Esophagus (tissue), 2 donors: ENCODE results near the gene SERPINC1. TPM values are rescaled to one million over a fixed set of nuclear protein-coding genes. Genes with fewer than 3 reads are reported as not detected.
A peak's percentile ranks its signal among the peaks of the same experiment; 100 is the strongest.

Experiments
- H3K27ac ChIP-seq, 2 donors: one replicate each; pipeline ENCODE4 v1.5.1; 2013; ENCODE audit warnings: low read depth in 2 of 2, mild to moderate bottlenecking in 2 of 2, inconsistent platforms in 1 of 2, low read length in 1 of 2, moderate library complexity in 1 of 2
- H3K27me3 ChIP-seq, 2 donors: one replicate each; pipeline ENCODE4 v1.6.1; 2013; ENCODE audit warnings: low read length in 2 of 2, control low read depth in 1 of 2, mild to moderate bottlenecking in 1 of 2; ENCODE audit not compliant: insufficient read depth in 2 of 2, control insufficient read depth in 1 of 2
- H3K36me3 ChIP-seq, 2 donors: one replicate each; pipeline ENCODE4 v1.6.1; 2013; ENCODE audit warnings: low read length in 1 of 2; ENCODE audit not compliant: control insufficient read depth in 2 of 2, insufficient read depth in 2 of 2
- H3K4me1 ChIP-seq, 2 donors: one replicate each; pipeline ENCODE4 v1.6.1; 2013; ENCODE audit warnings: low read length in 1 of 2; ENCODE audit not compliant: control insufficient read depth in 2 of 2, insufficient read depth in 2 of 2
- H3K4me3 ChIP-seq, 2 donors: one replicate each; pipeline ENCODE4 v1.5.1; 2013; ENCODE audit warnings: low read length in 2 of 2, mild to moderate bottlenecking in 2 of 2, low read depth in 1 of 2, moderate library complexity in 1 of 2
- H3K9me3 ChIP-seq, 2 donors: one replicate each; pipeline ENCODE4 v1.6.1; 2013; ENCODE audit warnings: mild to moderate bottlenecking in 2 of 2, low read depth in 1 of 2, low read length in 1 of 2, moderate library complexity in 1 of 2; ENCODE audit not compliant: control insufficient read depth in 2 of 2, insufficient read depth in 1 of 2
- WGBS, 2 donors: extraction: QIAGEN DNeasy Blood & Tissue Kit; methylation state at CpG; one replicate each; pipeline ENCODE4 v1.1.7; 2013; 5-methylcytosine and 5-hydroxymethylcytosine counted together
- polyA plus RNA-seq, 2 donors: library from polyadenylated mRNA; stranded (reverse); fragments of 200-250 nt; gene quantifications; one replicate each; pipeline ENCODE4 v1.2.3, GENCODE V29; 2013
- donor health status: healthy with polysubstance abuse.
- donor health status: Bipolar disorder and iron deficiency.

The SERPINC1 gene
- polyA plus RNA-seq, 2 donors = 0.06 TPM; not detected in 1

GRCh38 chr1:173876732-173877131 is 40.4 kb downstream of the SERPINC1 start:
- WGBS, 2 donors = 88 to 91% methylated on average over 5 of the region's 5 CpGs
- Histone ChIP-seq H3K36me3 (peaks cover 2 to 3% of the 10 kb centered on the region in 2 donors), H3K27me3 (no peaks in the 10 kb centered on the region)

GRCh38 chr1:173871500-173871899 is 45.6 kb downstream of the SERPINC1 start:
- H3K27ac ChIP-seq = no peak overlapping the region
- 77 to 79% methylated on average over 2 of the region's 2 CpGs for WGBS, 2 donors
- H3K9me3 ChIP-seq = no peaks in the 10 kb centered on the region
- no peaks in the 10 kb centered on the region for H3K27me3 ChIP-seq
- H3K4me3 ChIP-seq = no peak overlapping the region
- H3K36me3 ChIP-seq = peaks cover 0 to 2% of the 10 kb centered on the region in 2 donors
- H3K4me1 ChIP-seq = no peaks in the 10 kb centered on the region

More at GRCh38 chr1:173876732-173877131, 40.4 kb downstream of the SERPINC1 start:
- H3K4me3 ChIP-seq = no peak overlapping the region
- no peaks in the 10 kb centered on the region for H3K9me3 ChIP-seq
- no peaks in the 10 kb centered on the region for H3K4me1 ChIP-seq
- H3K27ac ChIP-seq = no peak overlapping the region

- Histone ChIP-seq H3K4me3 (no peak overlapping the region), H3K4me1 (no peaks in the 10 kb centered on the region), H3K27ac (no peak overlapping the region), H3K36me3 (peaks cover 0 to 2% of the 10 kb centered on the region in 2 donors), H3K27me3 (no peaks in the 10 kb centered on the region), H3K9me3 (no peaks in the 10 kb centered on the region)
- WGBS, 2 donors = 84 to 86% methylated on average over 5 of the region's 5 CpGs
These were observed 46.0 kb downstream of the SERPINC1 start for GRCh38 chr1:173871091-173871490.

- Histone ChIP-seq H3K4me1 (no peaks in the 10 kb centered on the region), H3K4me3 (no peak overlapping the region), H3K36me3 (peaks cover 0 to under 1% of the 10 kb centered on the region in 2 donors), H3K9me3 (no peaks in the 10 kb centered on the region), H3K27me3 (no peaks in the 10 kb centered on the region), H3K27ac (peak overlapping the region in 1 of 2 donors; percentile 9)
- 75 to 84% methylated on average over 15 of the region's 15 CpGs for WGBS, 2 donors
These were observed 46.7 kb downstream of the SERPINC1 start for GRCh38 chr1:173870252-173871075.

- peak overlapping the region; percentile 96 to 98 for H3K27ac ChIP-seq
These were observed 48.1 kb downstream of the SERPINC1 start for GRCh38 chr1:173869021-173869359.

GRCh38 chr1:173868266-173869020 is 48.7 kb downstream of the SERPINC1 start, which contains the start of gene ZBTB37:
Gene ZBTB37 (plus strand): TSS chr1:173868380. CDS start chr1:173870226, 1,846 bp downstream.
- no peaks in the 10 kb centered on the region for H3K4me1 ChIP-seq
- WGBS, 2 donors = 1% methylated on average over 37 to 53 of the region's 53 CpGs

More at GRCh38 chr1:173869021-173869359, 48.1 kb downstream of the SERPINC1 start:
- H3K36me3 ChIP-seq = peaks cover 0 to 3% of the 10 kb centered on the region in 2 donors
- no peaks in the 10 kb centered on the region for H3K4me1 ChIP-seq
- 2% methylated on average over 5 of the region's 5 CpGs for WGBS, 2 donors
- no peaks in the 10 kb centered on the region for H3K9me3 ChIP-seq
- H3K27me3 ChIP-seq = no peaks in the 10 kb centered on the region
- H3K4me3 ChIP-seq = peak overlapping the region; percentile 83 to 92

GRCh38 chr1:173867753-173868265 is 49.3 kb downstream of the SERPINC1 start, which contains the start of gene GAS5:
Gene GAS5 (minus strand): TSS chr1:173867989.
- Histone ChIP-seq H3K27ac (peak within 1 kb of the TSS; percentile 96 to 98), H3K36me3 (peaks cover 6% of the 10 kb centered on the region in 2 donors), H3K9me3 (no peaks in the 10 kb centered on the region), H3K27me3 (no peaks in the 10 kb centered on the region), H3K4me1 (no peaks in the 10 kb centered on the region), H3K4me3 (peak within 1 kb of the TSS; percentile 83 to 92)
- 0 to 1% methylated on average over 23 to 30 of the region's 30 CpGs for WGBS, 2 donors

More at GRCh38 chr1:173868266-173869020, 48.7 kb downstream of the SERPINC1 start, which contains the start of gene ZBTB37:
- H3K36me3 ChIP-seq = peaks cover 0 to 3% of the 10 kb centered on the region in 2 donors
- peak within 1 kb of the TSS; percentile 96 to 98 for H3K27ac ChIP-seq
- H3K9me3 ChIP-seq = no peaks in the 10 kb centered on the region
- no peaks in the 10 kb centered on the region for H3K27me3 ChIP-seq
- H3K4me3 ChIP-seq = peak within 1 kb of the TSS; percentile 83 to 92

- Histone ChIP-seq H3K9me3 (no peaks in the 10 kb centered on the region), H3K27ac (peak overlapping the region; percentile 96 to 98), H3K27me3 (no peaks in the 10 kb centered on the region), H3K36me3 (peaks cover 7 to 8% of the 10 kb centered on the region in 2 donors), H3K4me1 (no peaks in the 10 kb centered on the region), H3K4me3 (peak overlapping the region; percentile 83 to 92)
- 2 to 3% methylated on average over 32 of the region's 32 CpGs for WGBS, 2 donors
These were observed 49.9 kb downstream of the SERPINC1 start for GRCh38 chr1:173867141-173867752.
